ENCODE measurements around the gene SDR39U1.
"Not testable (repeated sequence)": the region's sequence is repeated elsewhere in the genome, so short reads cannot be mapped to it uniquely, and the experiment has no call there.

The SDR39U1 gene, protein sequence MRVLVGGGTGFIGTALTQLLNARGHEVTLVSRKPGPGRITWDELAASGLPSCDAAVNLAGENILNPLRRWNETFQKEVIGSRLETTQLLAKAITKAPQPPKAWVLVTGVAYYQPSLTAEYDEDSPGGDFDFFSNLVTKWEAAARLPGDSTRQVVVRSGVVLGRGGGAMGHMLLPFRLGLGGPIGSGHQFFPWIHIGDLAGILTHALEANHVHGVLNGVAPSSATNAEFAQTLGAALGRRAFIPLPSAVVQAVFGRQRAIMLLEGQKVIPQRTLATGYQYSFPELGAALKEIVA

GRCh38 chr14:24442240-24443052, at the start of gene SDR39U1:
TSS of gene SDR39U1 (minus strand) at chr14:24442776. CDS start at chr14:24442769, 7 bp downstream.
- DNase-seq, result peak; percentile 98

DNA sequence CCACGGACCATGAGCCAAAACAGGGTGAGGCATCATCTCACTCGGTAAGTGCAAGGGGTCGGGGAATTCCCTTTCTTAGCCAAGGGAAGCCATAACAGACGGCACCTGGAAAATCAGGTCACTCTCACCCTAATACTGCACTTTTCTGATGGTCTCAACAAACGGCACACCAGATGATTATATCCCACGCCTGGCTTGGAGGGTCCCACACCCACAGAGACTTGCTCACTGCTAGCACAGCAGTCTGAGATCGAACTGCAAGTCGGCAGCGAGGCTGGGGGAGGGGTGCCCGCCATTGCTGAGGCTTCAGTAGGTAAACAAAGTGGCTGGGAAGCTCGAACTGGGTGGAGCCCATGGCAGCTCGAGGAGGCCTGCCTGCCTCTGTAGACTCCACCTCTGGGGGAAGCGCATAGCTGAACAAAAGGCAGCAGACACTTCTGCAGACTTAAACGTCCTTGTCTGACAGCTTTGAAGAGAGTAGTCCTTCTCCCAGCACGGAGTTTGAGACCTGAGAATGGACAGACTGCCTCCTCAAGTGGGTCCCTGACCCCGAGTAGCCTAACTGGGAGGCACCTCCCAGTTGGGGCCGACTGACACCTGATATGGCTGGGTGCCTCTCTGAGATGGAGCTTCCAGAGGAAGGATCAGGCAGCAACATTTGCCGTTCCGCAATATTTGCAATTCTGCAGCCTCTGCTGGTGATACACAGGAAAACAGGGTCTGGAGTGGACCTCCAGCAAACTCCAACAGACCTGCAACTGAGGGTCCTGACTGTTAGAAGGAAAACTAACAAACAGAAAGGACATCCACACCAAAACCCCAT, 49.2 kb upstream of the SDR39U1 start:
- DNase-seq, result not testable (repeated sequence)

DNA sequence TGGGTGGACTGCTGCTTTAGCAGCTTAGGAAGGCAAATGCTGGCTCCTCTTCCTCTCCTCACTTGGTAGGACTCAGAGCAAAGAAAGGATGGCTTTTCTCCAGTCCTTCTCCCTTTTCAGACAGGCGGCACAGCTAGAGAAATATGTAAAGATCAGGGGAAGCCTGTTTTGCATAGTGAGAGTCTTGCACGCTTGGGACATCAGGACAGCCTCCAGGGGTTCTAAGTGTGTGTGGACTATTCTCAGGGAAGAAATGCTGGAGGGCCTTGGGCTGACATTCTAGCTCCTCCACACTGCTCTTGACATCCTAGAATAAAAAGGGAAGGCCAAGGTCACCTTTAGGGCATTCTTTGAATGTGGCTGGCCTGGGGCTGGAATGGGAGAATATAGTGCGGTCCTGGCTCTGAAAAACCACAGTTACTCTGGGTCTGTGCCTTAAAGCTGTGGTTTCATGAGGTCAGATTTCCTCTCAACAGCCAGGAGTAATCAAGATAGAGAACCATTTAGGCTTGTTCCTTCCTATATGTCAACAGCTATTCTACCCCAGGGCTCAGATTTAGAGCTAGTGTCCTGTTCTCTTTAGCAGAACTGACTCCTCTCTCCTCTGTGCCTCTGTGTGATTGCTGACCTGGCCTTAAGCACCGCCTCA, 41.2 kb upstream of the SDR39U1 start:
- no peak for DNase-seq

DNA sequence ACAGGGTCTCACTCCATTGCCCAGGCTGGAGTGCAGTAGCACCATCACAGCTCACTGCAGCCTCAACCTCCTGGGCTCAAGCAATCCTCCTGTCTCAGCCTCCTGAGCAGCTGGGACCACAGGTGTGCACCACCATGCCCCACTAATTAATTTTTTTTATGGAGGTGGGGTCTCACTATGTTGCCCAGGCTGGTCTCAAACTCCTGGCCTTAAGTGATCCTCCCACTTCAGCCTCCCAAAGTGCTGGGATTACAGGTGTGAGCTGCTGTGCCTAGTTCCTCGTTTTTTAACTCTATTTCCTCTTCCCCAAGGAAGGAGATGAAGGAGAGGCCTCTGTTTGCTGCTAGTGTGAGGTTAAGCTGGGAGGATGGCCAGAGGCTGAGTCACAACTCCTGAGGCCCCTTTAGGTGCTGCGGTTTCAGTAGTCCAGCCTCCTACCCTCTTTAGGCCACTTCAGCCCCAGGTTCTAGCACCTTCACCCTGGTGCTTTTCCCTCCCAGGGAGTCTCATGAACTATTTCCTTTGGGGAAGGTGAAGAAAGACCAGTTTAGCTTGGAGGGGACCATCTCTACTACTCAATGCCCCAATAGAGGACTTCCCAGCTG, 40.2 kb upstream of the SDR39U1 start:
- DNase-seq, result not testable (repeated sequence)

DNA sequence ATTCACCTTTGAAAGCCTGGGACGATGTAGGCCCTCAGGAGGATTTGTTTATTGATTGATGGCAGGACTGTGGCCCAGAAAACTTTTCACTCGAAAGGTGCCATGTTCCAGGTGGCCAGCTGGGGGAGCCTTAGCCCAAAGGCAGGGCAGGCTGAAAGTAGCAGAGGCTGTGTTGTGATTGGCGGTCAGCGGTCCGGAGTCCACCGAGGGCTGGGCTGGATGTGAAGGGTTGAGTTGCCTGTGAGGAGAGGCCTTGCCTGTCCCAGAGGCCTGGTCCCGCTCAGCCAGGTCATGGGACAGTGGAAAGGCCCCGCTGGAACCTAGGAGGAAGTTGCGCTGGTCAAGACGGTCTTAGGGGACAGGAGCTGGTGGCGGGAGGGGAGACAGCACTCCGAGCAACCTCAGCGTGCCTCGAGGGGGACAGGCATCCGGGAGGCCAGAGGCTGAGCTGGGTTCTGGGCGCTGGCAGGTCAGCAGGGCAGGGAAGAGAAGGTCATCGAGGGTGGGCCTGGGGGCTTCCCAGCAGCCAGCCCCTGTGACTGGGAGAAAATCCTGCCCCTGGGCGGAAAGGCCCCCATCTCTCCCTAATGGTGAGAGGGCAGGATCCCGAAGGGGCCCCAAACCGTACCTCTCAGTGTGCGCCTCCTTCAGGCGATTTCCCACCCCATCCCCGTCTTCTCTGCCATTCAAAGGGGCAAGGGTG, 39.2 kb upstream of the SDR39U1 start:
- peak; percentile 20 for DNase-seq

GRCh38 chr14:24479999-24480398, 37.4 kb upstream of the SDR39U1 start:
- not testable (repeated sequence) for DNase-seq

DNA sequence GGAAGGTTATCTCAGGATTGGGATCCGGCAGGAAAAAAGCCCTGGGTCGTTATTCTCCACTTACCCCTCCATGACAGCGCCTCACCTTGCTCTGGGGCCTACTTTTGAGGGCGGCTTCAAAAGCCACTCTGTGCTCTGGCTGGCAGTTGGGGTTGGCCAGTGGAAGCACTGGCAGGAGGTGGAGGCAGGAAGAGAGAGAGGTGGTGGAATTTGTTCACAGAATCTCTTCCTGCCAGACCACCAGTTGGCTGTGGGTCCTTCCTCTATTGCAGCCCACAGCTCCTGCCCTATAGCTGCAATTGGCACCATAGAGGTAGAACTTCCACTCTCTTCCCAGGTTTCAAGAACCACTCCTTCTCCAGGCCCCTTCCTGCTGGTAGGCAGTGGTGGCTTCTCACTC, 32.7 kb upstream of the SDR39U1 start:
- DNase-seq, result no peak

DNA sequence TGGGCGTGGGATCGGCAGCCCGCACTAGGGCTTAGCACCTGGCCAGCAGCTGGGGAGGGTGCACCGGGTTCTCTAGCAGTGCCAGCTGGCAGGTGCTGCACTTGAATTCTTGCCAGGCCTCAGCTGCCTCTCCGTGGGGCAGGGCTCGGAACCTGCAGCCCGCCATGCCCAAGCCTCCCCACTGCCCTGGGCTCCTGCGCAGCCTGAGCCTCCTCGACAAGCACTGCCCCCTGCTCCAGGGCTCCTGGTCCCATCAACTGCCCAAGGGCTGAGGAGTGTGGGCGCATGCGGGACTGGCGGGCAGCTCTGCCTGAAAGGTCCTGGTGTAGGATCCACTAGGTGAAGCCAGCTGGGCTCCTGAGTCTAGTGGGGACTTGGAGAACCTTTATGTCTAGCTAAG, 30.6 kb upstream of the SDR39U1 start:
- no peak for DNase-seq

DNA sequence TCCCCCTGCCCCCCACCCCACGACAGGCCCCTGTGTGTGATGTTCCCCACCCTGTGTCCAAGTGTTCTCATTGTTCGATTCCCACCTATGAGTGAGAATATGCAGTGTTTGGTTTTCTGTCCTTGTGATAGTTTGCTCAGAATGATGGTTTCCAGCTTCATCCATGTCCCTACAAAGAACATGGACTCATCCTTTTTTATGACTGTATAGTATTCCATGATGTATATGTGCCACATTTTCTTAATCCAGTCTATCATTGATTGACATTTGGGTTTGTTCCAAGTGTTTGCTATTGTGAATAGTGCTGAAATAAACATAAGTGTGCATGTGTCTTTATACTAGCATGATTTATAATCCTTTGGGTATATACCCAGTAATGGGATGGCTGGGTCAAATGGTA, 27.9 kb upstream of the SDR39U1 start:
- DNase-seq, result not testable (repeated sequence)

- DNase-seq, result no peak
Observed at GRCh38 chr14:24465805-24466204, 23.2 kb upstream of the SDR39U1 start.

GRCh38 chr14:24465368-24465767, 22.8 kb upstream of the SDR39U1 start:
- no peak for DNase-seq

DNA sequence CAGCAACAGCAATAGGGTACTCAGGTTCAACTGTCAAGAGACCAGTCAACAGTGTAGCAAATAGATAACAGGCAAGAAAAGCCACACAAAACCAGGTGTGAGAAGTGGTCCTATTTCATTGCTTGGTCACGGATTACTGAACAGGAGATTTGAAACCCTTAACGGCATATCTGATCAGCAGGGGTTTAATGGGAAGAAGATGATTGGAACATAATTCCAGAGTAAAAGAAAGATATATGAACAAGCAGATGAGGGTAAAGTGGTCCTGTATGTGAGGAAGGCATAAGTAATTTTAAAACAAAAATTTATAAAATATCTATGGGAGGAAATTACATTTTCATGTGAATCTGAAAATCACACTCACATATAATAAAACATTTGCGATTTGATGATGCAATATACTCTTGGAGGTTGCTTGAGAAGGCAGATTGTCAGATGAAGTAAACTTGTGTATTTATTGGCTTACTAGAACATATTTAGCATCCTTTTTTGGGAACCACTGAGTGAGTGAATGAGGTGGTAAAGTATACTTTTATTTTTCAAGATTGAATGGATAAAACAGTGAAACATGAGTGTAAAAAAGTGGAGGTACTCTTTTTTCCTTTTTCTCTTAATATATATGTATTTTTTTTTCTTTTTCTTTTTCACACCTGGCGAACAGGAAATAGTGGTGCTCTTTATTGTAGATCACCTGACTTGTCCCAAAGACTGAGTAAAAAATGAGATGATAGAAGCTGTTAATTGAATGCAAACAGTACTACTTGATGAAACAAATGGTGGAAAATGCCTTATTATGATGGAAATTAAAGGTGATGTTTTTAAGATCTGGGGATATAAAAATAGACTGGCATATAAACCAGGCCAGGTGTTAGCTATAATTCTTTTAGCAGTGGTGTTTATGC, 21.6 kb upstream of the SDR39U1 start:
- DNase-seq, result no peak

DNA sequence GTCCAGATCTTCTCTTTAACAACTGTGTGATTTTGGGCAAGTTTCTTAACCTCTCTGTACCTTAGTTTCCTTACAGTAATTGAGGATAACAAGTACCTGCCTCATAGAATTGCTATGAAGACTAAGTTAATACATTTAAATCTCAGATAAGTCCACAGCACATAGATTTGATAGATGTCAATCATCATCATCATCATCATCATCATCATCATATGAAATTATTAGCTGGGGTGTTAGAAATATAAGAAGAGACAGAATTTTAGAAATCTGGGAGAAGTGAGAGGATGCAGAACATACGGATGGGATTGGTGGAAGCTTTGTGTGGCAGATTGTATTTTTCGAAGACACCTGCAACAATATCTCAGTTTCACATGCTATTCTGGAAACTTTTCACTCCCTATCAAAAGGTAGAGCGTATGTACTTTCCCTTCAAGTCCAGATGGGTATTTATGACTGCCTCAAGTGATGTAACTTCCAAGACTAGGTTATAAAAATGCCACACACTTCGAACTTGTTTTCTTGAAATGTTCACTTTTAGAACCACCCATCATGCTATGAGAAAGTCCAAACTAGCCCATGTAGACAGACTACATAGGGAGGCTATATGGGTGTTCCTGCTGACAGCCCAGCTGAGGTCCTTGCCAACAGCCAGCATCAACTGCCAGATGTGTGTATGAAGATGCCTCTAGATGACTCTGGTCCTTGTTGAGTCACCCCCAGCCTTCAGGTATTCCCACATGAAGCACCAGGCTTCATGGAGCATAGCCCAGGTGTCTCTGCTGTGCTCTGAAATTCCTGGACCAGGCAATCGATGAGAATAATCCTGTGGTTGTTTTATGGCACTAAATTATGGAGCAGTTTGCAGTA, 20.7 kb upstream of the SDR39U1 start:
- no peak for DNase-seq

DNA sequence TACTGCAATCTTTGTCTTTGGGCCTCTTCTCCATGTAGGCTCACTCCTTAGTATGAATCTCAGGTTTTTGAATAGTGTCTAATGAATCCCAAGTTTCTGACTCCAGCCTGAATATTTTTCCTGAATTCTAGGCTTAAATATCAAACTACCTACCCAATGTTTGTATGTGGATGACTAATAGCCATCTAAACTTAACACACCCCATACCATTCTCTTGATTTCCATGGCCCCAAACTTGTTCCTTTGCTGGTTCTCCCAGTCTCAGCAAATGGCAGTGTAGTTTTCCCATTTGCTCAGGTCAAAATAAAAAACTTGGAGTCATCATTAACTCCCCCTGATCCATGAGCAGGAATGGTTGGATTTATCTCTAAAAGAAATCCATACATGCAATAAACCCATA, 18.8 kb upstream of the SDR39U1 start:
- DNase-seq, result no peak

- no peak for DNase-seq
Observed at GRCh38 chr14:24459331-24459730, 16.8 kb upstream of the SDR39U1 start.

DNA sequence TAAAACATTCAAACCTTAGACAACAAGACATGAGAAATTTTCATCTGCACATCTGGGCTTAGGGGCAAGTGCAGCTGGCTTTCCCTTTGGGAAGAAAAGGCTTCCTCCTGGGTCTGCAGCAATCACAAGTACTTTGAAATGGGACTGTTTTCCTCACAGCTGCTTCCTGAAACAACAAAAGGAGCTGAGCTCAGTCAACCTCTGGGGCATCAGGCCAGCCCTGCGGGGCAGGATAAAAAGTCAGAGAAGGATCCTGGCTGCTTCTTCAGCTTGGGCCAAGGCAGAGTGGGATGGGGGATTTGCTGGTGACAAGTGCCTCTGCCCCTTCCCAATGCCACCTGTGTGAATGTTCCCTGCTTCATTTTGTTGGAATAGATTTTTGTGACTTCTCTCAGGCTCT, 16.2 kb upstream of the SDR39U1 start:
- DNase-seq, result no peak

- DNase-seq, result no peak
Observed at GRCh38 chr14:24456980-24457379, 14.4 kb upstream of the SDR39U1 start.

DNA sequence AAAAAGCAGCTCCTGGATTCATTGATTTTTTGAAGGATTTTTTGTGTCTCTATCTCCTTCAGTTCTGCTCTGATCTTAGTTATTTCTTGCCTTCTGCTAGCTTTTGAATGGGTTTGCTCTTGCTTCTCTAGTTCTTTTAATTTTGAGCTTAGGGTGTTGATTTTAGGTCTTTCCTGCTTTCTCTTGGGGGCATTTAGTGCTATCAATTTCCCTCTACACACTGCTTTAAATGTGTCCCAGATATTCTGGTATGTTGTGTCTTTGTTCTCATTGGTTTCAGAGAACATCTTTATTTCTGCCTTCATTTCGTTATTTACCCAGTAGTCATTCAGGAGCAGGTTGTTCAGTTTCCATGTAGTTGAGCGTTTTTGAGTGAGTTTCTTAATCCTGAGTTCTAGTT, 8.3 kb upstream of the SDR39U1 start:
- not testable (repeated sequence) for DNase-seq

GRCh38 chr14:24443053-24443665, 583 bp upstream of the SDR39U1 start:
- DNase-seq, result no peak
